DOHH2 (cell line): ENCODE data around the gene FLNB.

Experiments used
- EZH2phosphoT487 ChIP-seq: fragments of 200-600 bp; sonication (generic); IDR thresholded peaks from 2 replicates; pipeline ENCODE4 v1.6.1; 2017; ENCODE audit warnings: borderline replicate concordance, mild to moderate bottlenecking, antibody characterized with exemption, low read length, moderate library complexity, mixed read lengths
- TF ChIP-seq, protein P1 (sequence below): fragments of 200-600 bp; sonication (generic); IDR thresholded peaks from one replicate; pipeline ENCODE4 v1.5.1; 2014; ENCODE audit warnings: antibody characterized with exemption, mild to moderate bottlenecking, low read depth, low read length; ENCODE audit not compliant: poor library complexity, severe bottlenecking

DNA sequence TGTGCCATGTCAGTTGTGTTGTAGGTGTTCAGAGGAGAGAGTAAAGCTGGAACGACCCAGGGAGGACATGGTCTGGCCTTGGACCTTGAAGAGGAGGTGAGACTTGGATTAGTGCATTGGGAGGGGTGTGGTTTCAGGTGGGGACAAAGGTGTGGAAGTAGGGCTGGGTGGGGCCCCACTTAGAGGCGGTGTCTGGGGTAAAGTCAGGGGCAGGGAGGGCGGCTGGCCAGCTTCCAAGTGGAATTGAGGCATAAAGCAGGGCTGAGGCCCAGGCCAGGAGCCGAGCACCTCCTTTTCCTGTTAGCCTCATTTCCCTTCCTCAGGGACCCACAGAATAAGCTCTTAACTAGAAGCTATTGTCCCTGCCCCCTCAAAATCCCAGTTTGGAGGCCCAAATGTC, 36.2 kb upstream of the FLNB start:
- TF ChIP-seq, protein P1, sequence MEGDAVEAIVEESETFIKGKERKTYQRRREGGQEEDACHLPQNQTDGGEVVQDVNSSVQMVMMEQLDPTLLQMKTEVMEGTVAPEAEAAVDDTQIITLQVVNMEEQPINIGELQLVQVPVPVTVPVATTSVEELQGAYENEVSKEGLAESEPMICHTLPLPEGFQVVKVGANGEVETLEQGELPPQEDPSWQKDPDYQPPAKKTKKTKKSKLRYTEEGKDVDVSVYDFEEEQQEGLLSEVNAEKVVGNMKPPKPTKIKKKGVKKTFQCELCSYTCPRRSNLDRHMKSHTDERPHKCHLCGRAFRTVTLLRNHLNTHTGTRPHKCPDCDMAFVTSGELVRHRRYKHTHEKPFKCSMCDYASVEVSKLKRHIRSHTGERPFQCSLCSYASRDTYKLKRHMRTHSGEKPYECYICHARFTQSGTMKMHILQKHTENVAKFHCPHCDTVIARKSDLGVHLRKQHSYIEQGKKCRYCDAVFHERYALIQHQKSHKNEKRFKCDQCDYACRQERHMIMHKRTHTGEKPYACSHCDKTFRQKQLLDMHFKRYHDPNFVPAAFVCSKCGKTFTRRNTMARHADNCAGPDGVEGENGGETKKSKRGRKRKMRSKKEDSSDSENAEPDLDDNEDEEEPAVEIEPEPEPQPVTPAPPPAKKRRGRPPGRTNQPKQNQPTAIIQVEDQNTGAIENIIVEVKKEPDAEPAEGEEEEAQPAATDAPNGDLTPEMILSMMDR = no peak
- no peak for TF ChIP-seq EZH2phosphoT487
